WERI-Rb-1 (cell line): Measurements from ENCODE around the gene EEF1A2.

Experiments
- DNase-seq: peaks from one replicate; pipeline ENCODE4 v3.0.0-alpha.2; 2020
- H3K27ac ChIP-seq: fragments of 250-450 bp; sonication (Bioruptor Pico); 2 replicates; pipeline ENCODE4 v1.5.1; 2020; ENCODE audit warnings: mild to moderate bottlenecking, moderate library complexity
- H3K27me3 ChIP-seq: fragments of 250-450 bp; sonication (Bioruptor Pico); 2 replicates; pipeline ENCODE4 v1.5.1; 2021; ENCODE audit warnings: mild to moderate bottlenecking, low read depth, moderate library complexity; ENCODE audit not compliant: insufficient read depth, severe bottlenecking
- H3K36me3 ChIP-seq: fragments of 250-450 bp; sonication (Bioruptor Pico); 2 replicates; pipeline ENCODE4 v1.5.1; 2020; ENCODE audit warnings: mild to moderate bottlenecking, moderate library complexity
- H3K4me3 ChIP-seq: 2 replicates; pipeline ENCODE4 v1.5.1; 2011; ENCODE audit warnings: low read depth, mild to moderate bottlenecking, control low read depth, low read length
- H3K9me3 ChIP-seq: fragments of 250-450 bp; sonication (Bioruptor Pico); 2 replicates; pipeline ENCODE4 v1.5.1; 2021; ENCODE audit warnings: mild to moderate bottlenecking, moderate library complexity; ENCODE audit not compliant: severe bottlenecking
- TF ChIP-seq, protein P1 (sequence below): IDR thresholded peaks from 2 replicates; pipeline ENCODE4 v1.5.1; 2011; ENCODE audit warnings: low read depth, mild to moderate bottlenecking, control low read depth, inconsistent platforms, low read length

Gene EEF1A2

DNA sequence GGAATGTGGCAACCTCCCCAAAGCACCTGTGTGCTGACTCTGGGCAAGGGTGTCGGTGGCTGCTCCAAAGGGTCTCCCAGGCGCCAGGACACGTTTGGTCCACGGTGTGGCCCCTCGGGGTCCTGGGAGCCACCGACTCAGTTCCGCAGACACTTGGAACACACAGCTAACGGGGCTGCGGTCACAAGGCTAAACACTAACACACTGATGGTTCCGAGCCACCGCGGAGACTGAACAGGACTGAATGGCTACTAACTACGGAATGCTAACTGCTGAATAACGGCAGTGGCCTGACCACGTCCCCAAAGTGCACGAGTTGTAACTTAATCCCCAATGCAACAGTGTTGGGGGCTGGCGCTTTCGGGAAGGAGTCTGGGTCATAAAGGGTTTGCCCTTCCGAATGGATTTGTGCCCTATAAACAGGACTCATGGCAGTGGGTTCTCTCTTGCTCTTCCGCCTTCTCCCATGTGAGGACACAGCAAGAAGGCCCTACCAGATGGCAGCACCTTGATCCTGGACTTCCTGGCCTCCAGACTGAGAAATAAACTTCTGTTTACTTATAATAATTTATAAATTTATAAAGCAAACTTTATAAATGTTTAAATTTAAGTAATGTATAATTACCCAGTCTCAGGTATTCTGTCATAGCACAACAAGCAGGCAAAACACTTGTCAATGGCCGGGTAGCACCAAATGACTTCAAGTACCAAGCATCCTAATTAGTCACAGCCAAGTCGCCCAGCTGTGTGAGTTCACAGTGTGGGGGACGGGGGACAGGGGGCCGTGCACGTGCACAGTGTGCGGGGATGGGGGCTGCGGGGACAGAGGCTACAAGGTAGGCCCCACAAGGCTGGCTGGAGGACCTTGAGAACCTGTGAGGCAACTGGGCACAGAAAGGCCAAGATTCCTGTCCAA lies 2.3 kb upstream of the EEF1A2 start:
- TF ChIP-seq, protein P1, sequence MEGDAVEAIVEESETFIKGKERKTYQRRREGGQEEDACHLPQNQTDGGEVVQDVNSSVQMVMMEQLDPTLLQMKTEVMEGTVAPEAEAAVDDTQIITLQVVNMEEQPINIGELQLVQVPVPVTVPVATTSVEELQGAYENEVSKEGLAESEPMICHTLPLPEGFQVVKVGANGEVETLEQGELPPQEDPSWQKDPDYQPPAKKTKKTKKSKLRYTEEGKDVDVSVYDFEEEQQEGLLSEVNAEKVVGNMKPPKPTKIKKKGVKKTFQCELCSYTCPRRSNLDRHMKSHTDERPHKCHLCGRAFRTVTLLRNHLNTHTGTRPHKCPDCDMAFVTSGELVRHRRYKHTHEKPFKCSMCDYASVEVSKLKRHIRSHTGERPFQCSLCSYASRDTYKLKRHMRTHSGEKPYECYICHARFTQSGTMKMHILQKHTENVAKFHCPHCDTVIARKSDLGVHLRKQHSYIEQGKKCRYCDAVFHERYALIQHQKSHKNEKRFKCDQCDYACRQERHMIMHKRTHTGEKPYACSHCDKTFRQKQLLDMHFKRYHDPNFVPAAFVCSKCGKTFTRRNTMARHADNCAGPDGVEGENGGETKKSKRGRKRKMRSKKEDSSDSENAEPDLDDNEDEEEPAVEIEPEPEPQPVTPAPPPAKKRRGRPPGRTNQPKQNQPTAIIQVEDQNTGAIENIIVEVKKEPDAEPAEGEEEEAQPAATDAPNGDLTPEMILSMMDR, result no peak
- Histone ChIP-seq H3K27me3 (no peaks in the 10 kb centered on the region), H3K4me3 (no peak overlapping the region; the same call in 1 of the 2 replicates), H3K27ac (peak overlapping the region; percentile 47), H3K9me3 (peaks cover 8% of the 10 kb centered on the region), H3K36me3 (peaks cover 13% of the 10 kb centered on the region)
- DNase-seq, result no peak

DNA sequence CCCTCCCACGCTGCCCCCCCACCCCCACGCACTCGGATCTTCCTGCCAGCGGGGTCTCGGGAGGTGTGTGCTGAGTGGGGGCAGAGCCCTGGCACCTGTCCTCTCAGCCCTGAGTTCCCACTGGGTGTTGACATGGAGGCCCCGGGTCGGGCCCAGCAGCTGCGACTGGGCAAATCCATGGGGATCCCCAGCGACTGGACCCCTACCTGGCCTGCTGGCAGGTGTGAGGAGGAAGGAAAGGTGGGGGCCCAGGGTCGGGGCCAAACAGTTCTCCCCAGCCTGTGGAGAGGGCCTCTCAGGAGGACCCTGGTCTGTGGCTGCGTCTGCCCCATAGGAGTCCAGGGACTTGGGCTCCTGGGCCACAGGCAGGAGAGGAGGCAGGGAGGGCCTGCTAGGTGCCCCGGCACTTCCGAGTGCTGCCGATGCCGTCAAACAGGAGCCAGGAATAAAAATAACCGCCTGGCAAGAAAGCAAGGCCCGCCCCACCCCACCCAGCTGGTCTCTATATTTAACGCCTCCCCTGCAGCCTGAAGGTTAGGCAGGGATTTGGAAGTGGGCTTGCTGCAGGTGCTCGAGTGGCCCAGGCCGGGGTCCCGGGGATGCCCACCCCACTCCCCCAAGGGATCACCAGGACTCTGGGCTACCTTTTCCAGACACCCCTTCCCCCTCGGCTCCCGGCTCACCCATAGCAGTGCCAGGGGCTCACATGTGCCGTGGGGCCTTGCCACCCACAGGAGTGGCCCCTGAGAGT lies 1.4 kb upstream of the EEF1A2 start:
- no peak overlapping the region for H3K4me3 ChIP-seq
- TF ChIP-seq, protein P1, result no peak
- peaks cover 3% of the 10 kb centered on the region for H3K9me3 ChIP-seq
- no peak overlapping the region for H3K27ac ChIP-seq
- no peak for DNase-seq
- H3K27me3 ChIP-seq, result no peaks in the 10 kb centered on the region
- H3K36me3 ChIP-seq, result peaks cover 19% of the 10 kb centered on the region

DNA sequence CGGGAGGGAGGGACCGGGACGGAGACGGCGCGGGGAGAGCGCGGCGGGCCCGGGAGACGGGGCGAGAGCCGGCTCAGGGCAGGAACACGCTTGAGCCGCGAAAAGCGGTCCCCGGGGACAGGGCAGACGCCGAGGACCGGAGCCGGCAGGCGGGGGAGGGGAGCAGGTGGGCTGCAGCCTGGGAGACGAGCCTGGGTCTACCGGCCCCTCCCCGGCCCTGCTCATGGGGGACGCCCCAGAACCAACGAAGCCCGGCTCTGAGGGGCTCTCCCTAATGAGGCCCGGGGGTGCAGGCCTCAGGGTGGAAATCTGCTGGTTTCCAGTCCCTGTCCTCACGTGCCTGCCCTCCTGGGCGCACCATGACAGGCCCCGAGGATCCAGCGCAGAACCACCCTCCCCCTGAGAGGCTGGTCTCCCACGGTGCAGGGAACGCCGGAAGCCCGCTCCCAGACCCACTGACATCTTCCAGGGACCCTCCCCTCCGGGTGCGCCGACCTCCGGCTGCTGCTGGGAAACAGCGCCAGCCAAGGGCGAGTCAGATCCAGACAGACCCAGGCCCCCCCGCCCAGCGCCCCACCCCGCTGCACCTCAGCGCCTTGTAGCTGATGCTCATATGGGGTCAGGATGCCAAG lies 571 bp upstream of the EEF1A2 start:
- Histone ChIP-seq H3K36me3 (peaks cover 28% of the 10 kb centered on the region), H3K9me3 (no peaks in the 10 kb centered on the region), H3K4me3 (peak overlapping the region; percentile 64), H3K27ac (peak overlapping the region; percentile 87), H3K27me3 (no peaks in the 10 kb centered on the region)
- TF ChIP-seq, protein P1, result no peak
- no peak for DNase-seq

DNA sequence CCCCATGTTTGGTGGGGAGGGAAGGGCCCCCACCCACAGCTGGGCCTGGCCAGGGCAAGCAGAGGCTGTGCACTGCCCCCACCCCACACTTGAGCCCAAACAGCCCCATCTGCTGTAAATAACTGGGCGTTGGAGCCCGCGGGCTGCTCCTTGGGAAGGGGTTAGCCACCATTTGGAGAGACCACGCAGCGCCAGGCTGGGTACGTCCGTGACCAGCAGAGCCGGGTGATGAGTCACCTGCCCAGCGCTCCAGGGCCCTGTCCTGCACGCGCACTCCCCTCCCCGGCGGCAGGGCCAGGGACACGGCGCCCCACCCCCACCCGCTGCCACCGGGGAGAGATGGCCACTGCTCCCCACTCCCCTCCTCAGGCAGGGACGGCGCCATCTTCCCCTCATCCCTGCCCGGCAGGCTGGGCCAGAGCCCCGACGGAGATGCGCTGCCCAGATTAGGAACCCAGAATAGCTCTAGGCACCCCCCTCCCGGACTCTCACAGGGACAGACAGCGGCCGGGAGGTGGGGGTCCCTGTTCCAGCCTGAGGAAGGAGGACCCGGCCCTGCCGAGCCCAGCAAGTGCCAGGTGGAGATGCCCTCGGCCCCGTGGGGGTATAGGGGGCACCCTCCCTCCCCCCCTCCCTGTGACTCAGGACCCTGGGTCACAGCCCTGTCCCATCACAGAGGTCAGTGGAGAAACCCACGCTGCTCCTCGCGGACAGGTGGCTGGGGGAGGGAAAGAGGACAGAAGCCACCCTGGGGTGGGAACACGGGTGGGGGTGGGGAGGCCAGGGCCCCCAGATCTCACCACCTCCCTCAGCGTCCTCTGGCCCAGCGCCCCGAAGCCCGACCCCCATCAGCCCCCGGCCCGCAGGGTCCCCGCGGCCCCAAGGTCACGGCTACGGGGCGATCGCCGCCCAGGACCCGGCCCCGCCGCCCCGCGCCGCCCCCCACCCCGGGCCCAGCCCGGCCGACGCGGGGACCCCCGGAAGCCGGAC lies 642 bp downstream of the EEF1A2 start:
- TF ChIP-seq, protein P1, result 0 out of 2 replicates have a peak, but pooled peaks have one; percentile 2
- peaks cover 40% of the 10 kb centered on the region for H3K36me3 ChIP-seq
- H3K27me3 ChIP-seq, result no peaks in the 10 kb centered on the region
- peak overlapping the region; percentile 87 for H3K27ac ChIP-seq
- H3K4me3 ChIP-seq, result peak overlapping the region; percentile 88
- peak; percentile 73 for DNase-seq
- H3K9me3 ChIP-seq, result no peaks in the 10 kb centered on the region
